Inferior parietal cortex (tissue), 1 donor: ENCODE results near the gene TRPC4.
A peak's percentile ranks its signal among the peaks of the same experiment; 100 is the strongest.
"Not testable (repeated sequence)": the region's sequence is repeated elsewhere in the genome, so short reads cannot be mapped to it uniquely, and the experiment has no call there.

Source experiments
- DNase-seq: peaks from one replicate; pipeline ENCODE4 v3.0.0-alpha.2; 2016; ENCODE audit errors: extremely low spot score

The TRPC4 gene

GRCh38 chr13:37602733-37603381 is 266.7 kb downstream of the TRPC4 start:
- peak; percentile 46 for DNase-seq

- DNase-seq: no peak
Observed at GRCh38 chr13:37601648-37602440, 267.7 kb downstream of the TRPC4 start.

- DNase-seq: no peak
Observed at GRCh38 chr13:37599519-37599918, 270.1 kb downstream of the TRPC4 start.

- DNase-seq: no peak
Observed at GRCh38 chr13:37598597-37598996, 271.0 kb downstream of the TRPC4 start, which contains the start of gene POSTN. Gene POSTN (minus strand): TSS chr13:37598768. CDS start chr13:37598726, 42 bp downstream.

GRCh38 chr13:37597477-37598025 is 272.0 kb downstream of the TRPC4 start:
- no peak for DNase-seq

GRCh38 chr13:37596805-37597204 is 272.8 kb downstream of the TRPC4 start:
- DNase-seq: no peak

- DNase-seq: no peak
Observed at GRCh38 chr13:37595162-37595561, 274.4 kb downstream of the TRPC4 start.

- DNase-seq: no peak
Observed at GRCh38 chr13:37594550-37594949, 275.0 kb downstream of the TRPC4 start.

GRCh38 chr13:37589381-37589780 is 280.2 kb downstream of the TRPC4 start:
- not testable (repeated sequence) for DNase-seq

GRCh38 chr13:37587236-37587635 is 282.3 kb downstream of the TRPC4 start:
- DNase-seq: no peak
